ENCODE data around the gene FRK.
"Not testable (repeated sequence)": the region's sequence is repeated elsewhere in the genome, so short reads cannot be mapped to it uniquely, and the experiment has no call there.

The FRK gene

DNA sequence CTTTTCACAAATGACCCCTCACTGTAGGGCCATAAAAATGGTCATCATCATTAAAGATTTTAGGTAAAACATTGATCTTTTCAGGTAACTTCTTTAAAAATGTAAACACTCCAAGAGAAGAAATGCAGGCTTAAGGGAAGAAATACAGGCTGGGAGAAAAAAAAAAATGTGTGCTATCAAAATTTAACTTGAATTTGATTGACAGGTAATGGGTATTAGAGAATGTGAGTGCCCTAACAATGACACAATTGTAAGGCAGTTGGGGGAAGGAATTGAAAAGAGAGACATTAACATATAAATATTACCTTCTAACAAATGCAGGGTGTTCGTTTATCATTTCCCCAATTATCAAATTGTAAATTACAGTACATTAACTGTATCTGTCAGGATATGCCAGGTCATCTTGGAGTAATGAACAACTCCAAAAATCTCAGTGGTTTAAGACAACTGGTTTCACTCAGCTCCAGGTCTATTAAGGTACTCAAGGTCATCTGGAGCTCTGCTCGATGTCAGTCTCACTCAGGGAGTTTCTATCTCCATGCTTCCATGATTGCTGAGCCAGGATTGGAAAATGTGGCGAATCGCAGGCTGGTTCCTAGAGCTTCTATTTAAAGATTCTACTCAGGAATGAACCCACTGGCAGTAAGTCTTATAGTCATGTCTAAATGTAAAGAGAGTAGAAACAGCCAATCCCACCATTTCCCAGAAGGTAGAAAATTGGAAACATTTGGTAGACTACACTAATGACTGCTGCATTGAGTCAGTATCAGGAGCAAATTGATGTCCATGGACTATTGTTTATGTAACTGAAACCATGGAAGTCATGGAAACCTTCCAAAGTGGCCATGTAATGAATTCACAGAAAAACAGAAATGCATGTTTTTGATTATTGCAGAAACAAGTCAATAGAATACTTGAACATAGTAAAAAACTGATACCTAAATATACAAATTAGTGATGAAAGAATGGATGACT, 55.6 kb downstream of the FRK start:
- DNase-seq: no peak

DNA sequence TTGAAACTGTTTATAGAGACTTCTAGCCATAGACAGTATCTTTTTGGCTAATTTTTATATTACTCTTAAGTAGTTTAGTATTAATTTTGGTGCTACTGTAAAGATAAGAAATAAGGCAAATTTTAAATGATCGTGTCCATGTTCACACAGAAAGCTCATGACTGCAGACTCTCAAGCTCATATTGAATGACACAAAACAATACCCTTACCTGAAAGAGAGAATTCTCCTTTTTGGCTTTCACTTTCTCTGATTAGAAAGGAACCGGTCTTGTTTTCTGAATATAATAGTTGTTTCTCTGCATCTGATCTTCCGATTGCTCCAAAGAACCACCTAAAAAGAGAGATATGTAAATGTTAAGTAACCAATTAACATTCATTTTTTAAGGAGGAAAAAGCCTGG, 57.0 kb downstream of the FRK start:
- DNase-seq: no peak

DNA sequence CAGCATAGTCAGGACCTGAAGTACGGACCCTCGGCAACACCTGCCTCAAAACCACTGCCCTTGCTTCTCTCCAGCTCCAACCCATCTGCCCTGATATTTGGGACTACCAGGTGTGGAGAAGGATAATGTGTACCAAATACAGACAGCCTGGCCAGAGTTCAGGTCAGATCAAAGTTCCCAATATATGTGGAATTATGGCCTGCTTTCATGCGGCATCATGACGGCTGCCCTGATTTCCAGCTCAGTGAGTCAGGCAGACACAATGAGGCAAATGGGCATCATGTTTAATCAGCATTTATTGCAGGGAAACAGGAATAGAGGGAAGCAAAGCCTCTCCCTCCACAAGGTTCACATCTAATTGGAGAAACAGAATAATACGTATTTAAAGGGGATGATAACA, 57.9 kb downstream of the FRK start:
- DNase-seq: no peak

DNA sequence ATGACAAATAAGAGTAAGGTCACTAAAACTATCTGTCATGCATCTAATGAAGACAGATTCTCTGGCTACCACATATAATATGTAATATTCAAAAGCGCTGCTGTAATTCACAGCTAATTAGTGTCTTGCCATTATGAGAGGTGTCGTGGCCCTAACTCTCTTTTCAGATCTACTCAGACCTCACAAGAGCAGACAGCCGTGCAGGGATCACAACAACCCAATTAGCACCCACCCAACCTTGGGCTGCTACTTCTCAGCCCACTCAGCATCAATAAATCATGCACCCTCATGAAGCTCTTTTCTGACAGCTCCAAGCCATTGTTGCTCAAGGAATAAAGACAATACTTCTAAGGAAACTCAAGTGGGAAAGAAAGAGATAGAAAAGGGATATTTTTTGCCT, 61.5 kb downstream of the FRK start:
- no peak for DNase-seq

DNA sequence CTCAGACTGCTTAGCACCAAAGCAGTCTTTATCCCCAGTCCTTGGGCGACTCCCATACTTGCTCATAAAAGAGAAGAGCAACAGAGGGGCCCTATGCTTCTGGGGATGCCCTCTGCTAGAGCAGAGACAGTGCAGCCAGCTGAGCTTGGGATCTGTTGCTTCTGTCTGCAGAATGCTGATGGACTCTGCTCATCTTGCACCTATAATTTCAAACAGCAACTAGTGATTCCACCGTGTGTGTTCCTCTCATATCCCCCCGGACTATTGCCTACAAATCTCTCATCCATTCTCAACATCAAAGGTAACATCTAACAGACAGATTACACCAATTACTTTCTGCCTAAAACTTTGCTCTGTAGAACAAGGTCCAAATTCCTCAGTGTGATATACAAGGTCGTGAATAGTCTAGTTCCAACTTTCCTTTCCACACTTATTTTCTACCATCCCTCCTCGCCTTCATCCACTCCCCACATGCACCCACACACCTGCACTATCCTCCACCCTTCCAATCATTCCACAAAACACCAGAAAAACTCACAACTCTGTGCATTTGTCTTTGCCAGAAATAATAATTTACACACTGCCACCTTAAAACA, 62.6 kb downstream of the FRK start:
- no peak for DNase-seq

- no peak for DNase-seq
Observed at GRCh38 chr6:115986026-115986425, 74.7 kb downstream of the FRK start.

DNA sequence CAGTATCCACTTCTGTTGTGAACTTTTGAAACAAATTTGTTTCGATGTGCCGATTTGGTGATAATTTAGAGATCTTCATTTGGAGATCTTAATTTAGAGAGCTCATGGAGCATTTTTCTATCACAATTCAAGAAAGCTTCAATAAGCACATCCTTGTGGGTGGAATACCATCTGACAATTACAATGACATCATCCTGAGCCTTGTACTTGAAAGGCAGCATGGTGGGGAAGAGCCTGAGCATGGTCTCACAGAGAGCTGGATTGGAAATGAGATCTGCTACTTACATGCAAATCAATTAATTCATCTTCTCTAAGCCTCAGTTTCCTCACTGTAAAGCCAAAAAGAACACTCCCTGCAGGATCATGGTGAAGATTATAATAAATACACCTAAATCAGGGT, 75.9 kb downstream of the FRK start:
- no peak for DNase-seq

DNA sequence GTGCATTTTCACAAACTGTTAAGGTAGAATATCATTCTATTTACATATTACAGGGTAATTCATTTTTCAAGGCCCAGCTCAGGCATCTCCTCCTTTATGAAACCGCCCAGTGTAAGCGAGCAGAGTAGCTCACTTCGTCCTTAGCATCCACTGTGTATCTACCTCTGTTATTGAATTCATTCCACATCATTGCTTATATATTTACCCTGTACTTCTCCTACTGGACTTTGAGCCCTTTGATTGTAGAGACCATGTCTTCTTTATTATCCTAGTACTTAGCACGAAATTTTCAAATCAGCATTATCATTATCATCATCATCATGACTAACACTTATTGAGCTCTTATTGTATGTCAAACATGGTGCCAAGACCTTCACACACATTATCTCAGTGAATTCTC, 76.7 kb downstream of the FRK start:
- no peak for DNase-seq

DNA sequence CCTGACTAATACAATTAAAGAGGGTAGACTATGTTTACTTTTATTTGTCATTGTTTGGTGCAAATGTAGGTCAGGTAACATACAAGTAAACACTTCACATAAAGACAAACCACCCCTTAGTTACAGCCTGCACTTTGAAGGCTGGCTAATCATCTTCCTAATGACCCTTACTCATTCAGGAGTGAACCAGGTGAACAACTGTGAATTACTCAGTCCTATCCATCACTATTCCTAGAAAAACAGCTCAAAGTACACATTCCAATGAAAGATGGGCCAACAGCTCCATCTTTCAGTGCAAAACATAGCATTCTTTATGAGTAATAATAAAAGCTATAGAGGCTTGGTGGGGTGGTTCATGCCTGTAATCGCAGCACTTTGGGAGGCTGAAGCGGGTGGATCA, 78.2 kb downstream of the FRK start:
- DNase-seq: no peak

DNA sequence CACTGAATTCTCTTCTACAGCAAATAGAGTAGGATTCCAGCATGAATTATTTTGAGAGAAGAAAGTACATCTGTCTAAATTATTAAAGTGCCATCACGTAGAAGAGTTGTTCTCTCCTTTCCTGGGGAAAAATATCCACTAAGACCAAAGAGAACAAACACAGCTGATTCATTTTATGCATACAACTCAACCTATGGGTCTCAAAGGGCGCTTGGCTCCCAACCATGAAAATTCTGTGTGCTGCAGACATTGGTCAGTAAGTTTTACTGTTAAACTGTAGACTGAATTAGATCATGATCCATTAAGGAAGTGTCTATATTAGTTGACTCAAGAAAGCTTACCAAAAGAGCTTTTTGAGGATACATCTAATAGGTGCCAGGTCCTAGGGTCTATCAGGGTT, 83.5 kb downstream of the FRK start:
- DNase-seq: no peak

DNA sequence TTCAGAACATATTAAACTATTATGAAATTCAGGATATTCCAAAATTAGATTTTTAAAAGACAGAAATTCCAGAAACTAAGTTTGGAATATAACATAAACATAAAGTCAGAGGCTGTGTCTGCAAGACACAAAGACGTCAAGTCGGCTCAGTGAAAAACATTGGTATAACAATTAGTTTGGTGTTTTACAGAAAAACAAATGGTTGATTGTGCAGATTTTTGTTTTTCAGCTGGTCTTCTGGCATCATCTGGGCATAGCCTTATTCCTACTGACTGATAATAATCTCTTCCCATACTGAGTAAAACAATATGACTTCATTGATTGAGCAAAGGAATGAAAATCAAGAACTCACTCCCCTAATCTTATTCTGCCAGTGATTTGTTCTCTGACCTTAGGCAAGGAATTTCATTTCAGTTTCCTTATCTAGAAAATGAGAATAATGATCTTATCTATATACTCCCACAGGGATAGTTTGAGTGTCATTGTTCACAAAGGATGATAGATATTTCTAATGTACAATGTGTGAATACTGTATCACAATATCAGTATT, 84.3 kb downstream of the FRK start:
- no peak for DNase-seq

- no peak for DNase-seq
Observed at GRCh38 chr6:115972679-115973078, 88.0 kb downstream of the FRK start.

GRCh38 chr6:115971785-115972184, 88.9 kb downstream of the FRK start:
- no peak for DNase-seq

DNA sequence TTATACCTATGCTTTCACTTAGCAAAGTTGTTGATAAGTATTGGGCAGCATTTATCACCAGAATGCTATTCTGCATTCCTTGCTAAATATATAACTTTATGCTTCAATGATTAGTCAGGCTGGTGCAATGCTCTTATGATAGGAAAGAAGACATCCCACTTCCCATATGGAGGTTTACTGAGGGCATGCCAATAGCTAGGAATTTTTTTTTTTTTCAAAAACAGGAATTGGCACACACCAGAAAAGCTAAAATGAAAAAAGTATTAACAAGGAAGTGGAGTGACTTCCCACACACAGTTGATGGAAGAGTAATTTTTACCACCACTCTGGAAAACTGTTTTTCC, 90.8 kb downstream of the FRK start:
- DNase-seq: no peak

DNA sequence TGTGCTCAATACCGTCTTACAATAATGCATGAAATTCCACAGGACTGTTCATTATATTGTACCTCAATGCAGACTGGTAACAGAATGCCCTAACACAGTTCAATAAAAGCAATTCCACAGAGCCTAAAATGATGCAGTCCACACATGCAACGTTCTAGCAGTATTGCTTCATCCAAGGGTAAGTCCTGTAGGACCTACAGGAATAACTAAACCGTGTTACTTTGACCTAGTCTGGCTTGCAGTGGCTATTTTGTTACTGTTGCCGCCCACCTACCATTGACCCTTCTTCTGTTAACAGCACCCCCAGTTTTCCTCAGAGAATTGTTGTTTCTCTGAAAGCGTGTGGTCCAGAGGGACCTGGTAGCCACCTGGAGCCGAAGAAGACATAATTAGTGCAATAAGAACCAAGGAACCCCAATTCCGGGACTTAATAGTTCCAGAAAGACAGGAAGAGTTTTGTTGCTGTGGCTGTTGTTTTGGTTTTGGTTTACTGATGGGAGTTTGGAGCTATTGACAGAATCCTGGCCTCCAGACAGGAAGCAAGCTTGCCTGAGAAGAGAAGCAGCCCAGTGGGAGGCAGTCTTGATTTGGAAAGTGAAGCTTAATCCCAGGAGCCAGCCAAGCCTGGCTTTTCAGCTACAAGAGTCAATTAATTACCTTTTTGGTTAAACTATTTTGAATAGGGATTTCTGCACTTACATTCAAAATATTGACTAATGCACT, 91.3 kb downstream of the FRK start:
- no peak for DNase-seq

DNA sequence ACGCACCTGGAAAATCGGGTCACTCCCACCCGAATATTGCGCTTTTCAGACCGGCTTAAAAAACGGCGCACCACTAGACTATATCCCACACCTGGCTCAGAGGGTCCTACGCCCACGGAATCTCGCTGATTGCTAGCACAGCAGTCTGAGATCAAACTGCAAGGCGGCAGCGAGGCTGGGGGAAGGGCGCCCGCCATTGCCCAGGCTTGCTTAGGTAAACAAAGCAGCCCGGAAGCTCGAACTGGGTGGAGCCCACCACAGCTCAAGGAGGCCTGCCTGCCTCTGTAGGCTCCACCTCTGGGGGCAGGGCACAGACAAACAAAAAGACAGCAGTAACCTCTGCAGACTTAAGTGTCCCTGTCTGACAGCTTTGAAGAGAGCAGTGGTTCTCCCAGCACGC, 100.4 kb downstream of the FRK start:
- not testable (repeated sequence) for DNase-seq

- DNase-seq: no peak
Observed at GRCh38 chr6:115958958-115959357, 101.7 kb downstream of the FRK start.

GRCh38 chr6:115954740-115955139, 106.0 kb downstream of the FRK start:
- DNase-seq: no peak

GRCh38 chr6:115948751-115949150, 111.9 kb downstream of the FRK start:
- no peak for DNase-seq

GRCh38 chr6:115947966-115948541, 112.6 kb downstream of the FRK start:
- no peak for DNase-seq

- DNase-seq: no peak
Observed at GRCh38 chr6:115945812-115946211, 114.9 kb downstream of the FRK start.

- DNase-seq: peak in 1 of 5 experiments; percentile 22
Observed at GRCh38 chr6:115945306-115945705, 115.4 kb downstream of the FRK start.

DNA sequence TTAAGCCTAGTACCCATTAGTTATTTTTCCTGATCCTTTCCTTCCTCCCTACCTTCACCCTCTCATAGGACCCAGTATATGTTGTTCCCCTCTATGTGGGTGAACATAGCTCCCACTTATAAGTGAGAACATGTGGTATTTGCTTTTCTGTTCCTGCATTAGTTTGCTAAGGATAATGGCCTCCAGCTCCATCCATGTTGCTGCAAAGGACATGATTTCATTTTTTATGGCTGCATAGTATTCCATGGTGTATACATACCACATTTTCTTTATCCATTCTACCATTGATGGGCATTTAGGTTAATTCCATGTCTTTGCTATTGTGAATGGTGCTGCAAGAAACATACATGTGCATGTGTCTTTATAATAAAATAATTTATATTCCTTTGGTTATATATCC, 115.9 kb downstream of the FRK start:
- not testable (repeated sequence) for DNase-seq

Measured in T-helper 2 cell (primary cell).